GM12878 (cell line): ENCODE data around the gene FFAR3. TPM values are rescaled to one million over a fixed set of nuclear protein-coding genes. Genes with fewer than 3 reads are reported as not detected.
A peak's percentile ranks its signal among the peaks of the same experiment; 100 is the strongest.

Source experiments
- BACH1 ChIP-seq: fragments of 450-650 bp; IDR thresholded peaks from 2 replicates; pipeline ENCODE4 v1.6.1; 2017; ENCODE audit warnings: mild to moderate bottlenecking, borderline replicate concordance
- CBFB ChIP-seq: IDR thresholded peaks from 2 replicates; pipeline ENCODE4 v1.6.1; 2016; ENCODE audit warnings: antibody characterized with exemption, low read depth
- CREB1 ChIP-seq: IDR thresholded peaks from 2 replicates; pipeline ENCODE4 v1.6.1; 2012; ENCODE audit warnings: low read depth, mild to moderate bottlenecking, inconsistent platforms
- E4F1 ChIP-seq: fragments of 450-650 bp; IDR thresholded peaks from 2 replicates; pipeline ENCODE4 v1.6.1; 2018; ENCODE audit warnings: borderline replicate concordance, mild to moderate bottlenecking; ENCODE audit not compliant: partially characterized antibody
- ELK1 ChIP-seq: IDR thresholded peaks from 2 replicates; pipeline ENCODE4 v1.6.1; 2012; ENCODE audit warnings: low read depth, low read length, improper control_type of control experiment
- EP300 ChIP-seq, 2 experiments: fragments of 150-350 bp in 1 of 2; IDR thresholded peaks; 2 replicates each; pipeline ENCODE4 v1.6.1; 2011 to 2012; ENCODE audit warnings: low read depth in 2 of 2, low read length in 2 of 2, borderline replicate concordance in 1 of 2, improper control_type of control experiment in 1 of 2, inconsistent platforms in 1 of 2; ENCODE audit not compliant: control insufficient read depth in 1 of 2
- ESRRA ChIP-seq: IDR thresholded peaks from 2 replicates; pipeline ENCODE4 v1.6.1; 2012; ENCODE audit warnings: mild to moderate bottlenecking, low read length, improper control_type of control experiment
- IKZF1 ChIP-seq: fragments of 450-650 bp; conservative IDR thresholded peaks from 2 replicates; pipeline ENCODE4 v1.6.1; 2017; ENCODE audit warnings: antibody characterized with exemption, mild to moderate bottlenecking
- KDM1A ChIP-seq: fragments of 200-600 bp; sonication (generic); IDR thresholded peaks from 2 replicates; pipeline ENCODE4 v1.6.1; 2016; ENCODE audit warnings: borderline replicate concordance
- KLF5 ChIP-seq: fragments of 450-650 bp; IDR thresholded peaks from 2 replicates; pipeline ENCODE4 v1.6.1; 2014; ENCODE audit warnings: mild to moderate bottlenecking; ENCODE audit not compliant: partially characterized antibody
- POU2F2 ChIP-seq: IDR thresholded peaks from 3 replicates; pipeline ENCODE4 v1.6.1; 2011; ENCODE audit warnings: low read depth, mild to moderate bottlenecking, low read length, borderline replicate concordance
- REST ChIP-seq: IDR thresholded peaks from 2 replicates; pipeline ENCODE4 v1.6.1; 2012; ENCODE audit warnings: mild to moderate bottlenecking, low read depth, low read length
- SIX5 ChIP-seq: IDR thresholded peaks from 2 replicates; pipeline ENCODE4 v1.6.1; 2011; ENCODE audit warnings: mild to moderate bottlenecking, low read depth, low read length, moderate library complexity; ENCODE audit not compliant: severe bottlenecking
- SMC3 ChIP-seq: IDR thresholded peaks from 2 replicates; pipeline ENCODE4 v1.6.1; 2011; ENCODE audit warnings: low read length, improper control_type of control experiment, borderline replicate concordance
- TARDBP ChIP-seq: IDR thresholded peaks from 2 replicates; pipeline ENCODE4 v1.6.1; 2016; ENCODE audit warnings: borderline replicate concordance
- USF2 ChIP-seq: IDR thresholded peaks from 2 replicates; pipeline ENCODE4 v1.6.1; 2011; ENCODE audit warnings: low read depth, low read length, improper control_type of control experiment, borderline replicate concordance
- ZNF592 ChIP-seq: fragments of 450-650 bp; IDR thresholded peaks from 2 replicates; pipeline ENCODE4 v1.6.1; 2017; ENCODE audit warnings: mild to moderate bottlenecking, moderate library complexity
- ZZZ3 ChIP-seq: IDR thresholded peaks from 2 replicates; pipeline ENCODE4 v1.6.1; 2011; ENCODE audit warnings: low read depth; ENCODE audit not compliant: control insufficient read depth, insufficient read length
- polyA plus RNA-seq, 11 experiments: library from polyadenylated mRNA; depleted of rRNA in 4 of 11; unstranded in 6 of 11; stranded (reverse) in 5 of 11; fragments of >200 nt; fragmentation: Nextera tagmentation in 4 of 11; fragmentation: Illumina TruSeq in 1 of 11; extraction: Ambion mirVana in 4 of 11; extraction: Trizol in 1 of 11; gene quantifications; 1 replicate in 1 of 11; 2 replicates in 10 of 11; pipeline versions ENCODE4 v1.2.1 to v1.2.3, GENCODE V29; 2011 to 2016; ENCODE audit warnings: inconsistent platforms in 2 of 11, missing spikeins in 2 of 11, low read depth in 1 of 11
- total RNA-seq, 4 experiments: library from RNA; depleted of rRNA in 3 of 4; stranded (reverse); fragments of >200 nt in 3 of 4; fragmentation: Illumina TruSeq in 1 of 4; extraction: Trizol in 1 of 4; gene quantifications; 2 replicates each; pipeline versions ENCODE4 v1.2.1 to v1.2.3, GENCODE V29; 2013 to 2021

The FFAR3 gene
- total and polyA plus RNA-seq, 10 of the 15 experiments (the other 5 are each of a cell fraction or from before 2014, with no cell fraction given), result 0.15 to 0.18 TPM; not detected in 8

- TF ChIP-seq E4F1 (no peak), ZZZ3 (no peak), ZNF592 (0 out of 2 replicates have a peak, but pooled peaks have one; percentile 45), KDM1A (no peak), SMC3 (peak; percentile 6; the same call in 1 of the 2 replicates), BACH1 (no peak; the same call in 1 of the 2 replicates), ELK1 (no peak), EP300 (IDR thresholded peaks at IDR 0.05; ENCODE audit: borderline replicate concordance in 1 of 2, control insufficient read depth in 1 of 2, low read depth in 2 of 2, low read length in 2 of 2) (peak; percentile 47 to 64; a peak in 3 of 4 replicates), REST (no peak), KLF5 (no peak), TARDBP (no peak), USF2 (no peak), CREB1 (no peak), CBFB (peak; percentile 46; the same call in 1 of the 2 replicates), POU2F2 (peak; percentile 44; the same call in 1 of the 3 replicates), SIX5 (no peak), ESRRA (no peak), IKZF1 (peak; percentile 70; the same call in 1 of the 2 replicates)
These were observed 3.4 kb upstream of the FFAR3 start (continued) for GRCh38 chr19:35354898-35355297.
